WTC11 (cell line): ENCODE measurements around the gene ZNF175. TPM values are rescaled to one million over a fixed set of nuclear protein-coding genes. Genes with fewer than 3 reads are reported as not detected.
A peak's percentile ranks its signal among the peaks of the same experiment; 100 is the strongest.

Experiments
- ARID4B ChIP-seq: sonication (generic); formaldehyde crosslinking; IDR thresholded peaks from 2 replicates; pipeline ENCODE4 v1.8.0; 2023; ENCODE audit warnings: missing genetic modification reagents, mild to moderate bottlenecking, borderline replicate concordance
- ATF1 ChIP-seq: sonication (generic); formaldehyde crosslinking; IDR thresholded peaks from 2 replicates; pipeline ENCODE4 v1.8.1; 2023; ENCODE audit warnings: mild to moderate bottlenecking, moderate library complexity, missing genetic modification reagents
- CREB1 ChIP-seq: sonication (generic); formaldehyde crosslinking; IDR thresholded peaks from 2 replicates; pipeline ENCODE4 v1.8.0; 2023; ENCODE audit warnings: mild to moderate bottlenecking, missing genetic modification reagents
- CREM ChIP-seq: sonication (generic); formaldehyde crosslinking; IDR thresholded peaks from 2 replicates; pipeline ENCODE4 v1.8.1; 2022; ENCODE audit warnings: mild to moderate bottlenecking, missing genetic modification reagents, moderate library complexity
- EMX1 ChIP-seq: fragments of 250-450 bp; sonication (Bioruptor Pico); IDR thresholded peaks from 2 replicates; pipeline ENCODE4 v1.8.0; 2021; ENCODE audit warnings: mild to moderate bottlenecking
- ETV6 ChIP-seq: sonication (generic); formaldehyde crosslinking; IDR thresholded peaks from 2 replicates; pipeline ENCODE4 v1.8.1; 2022; ENCODE audit warnings: mild to moderate bottlenecking, missing genetic modification reagents
- GABPB1 ChIP-seq: sonication (generic); formaldehyde crosslinking; IDR thresholded peaks from 2 replicates; pipeline ENCODE4 v1.8.1; 2023; ENCODE audit warnings: mild to moderate bottlenecking, missing genetic modification reagents
- IRF2 ChIP-seq: sonication (generic); formaldehyde crosslinking; IDR thresholded peaks from 2 replicates; pipeline ENCODE4 v1.8.0; 2022; ENCODE audit warnings: low read depth, missing genetic modification reagents, borderline replicate concordance
- JUN ChIP-seq: sonication (generic); formaldehyde crosslinking; IDR thresholded peaks from 2 replicates; pipeline ENCODE4 v1.8.0; 2023; ENCODE audit warnings: mild to moderate bottlenecking, missing genetic modification reagents
- MLX ChIP-seq: sonication (generic); formaldehyde crosslinking; IDR thresholded peaks from 2 replicates; pipeline ENCODE4 v1.8.1; 2023; ENCODE audit warnings: mild to moderate bottlenecking, missing genetic modification reagents, moderate library complexity
- NFATC4 ChIP-seq: fragments of 250-450 bp; sonication (Bioruptor Pico); IDR thresholded peaks from 2 replicates; pipeline ENCODE4 v1.9.0; 2021; ENCODE audit warnings: mild to moderate bottlenecking
- NFE2L1 ChIP-seq: sonication (generic); formaldehyde crosslinking; IDR thresholded peaks from 2 replicates; pipeline ENCODE4 v1.8.1; 2023; ENCODE audit warnings: missing genetic modification reagents
- NFYB ChIP-seq: sonication (generic); formaldehyde crosslinking; conservative IDR thresholded peaks from 2 replicates; pipeline ENCODE4 v1.8.0; 2022; ENCODE audit warnings: low read depth, missing genetic modification reagents
- NR2C2 ChIP-seq: sonication (generic); formaldehyde crosslinking; IDR thresholded peaks from 2 replicates; pipeline ENCODE4 v1.8.0; 2022; ENCODE audit warnings: mild to moderate bottlenecking, missing genetic modification reagents
- RELA ChIP-seq: sonication (generic); formaldehyde crosslinking; IDR thresholded peaks from 2 replicates; pipeline ENCODE4 v1.8.1; 2022; ENCODE audit warnings: missing genetic modification reagents, mild to moderate bottlenecking, borderline replicate concordance
- SP1 ChIP-seq: sonication (generic); formaldehyde crosslinking; conservative IDR thresholded peaks from 2 replicates; pipeline ENCODE4 v1.8.1; 2022; ENCODE audit warnings: missing genetic modification reagents
- ZBTB21 ChIP-seq: sonication (generic); formaldehyde crosslinking; IDR thresholded peaks from 2 replicates; pipeline ENCODE4 v1.8.1; 2023; ENCODE audit warnings: mild to moderate bottlenecking, missing genetic modification reagents, borderline replicate concordance
- ZNF219 ChIP-seq: sonication (generic); formaldehyde crosslinking; IDR thresholded peaks from 2 replicates; pipeline ENCODE4 v1.8.0; 2023; ENCODE audit warnings: missing genetic modification reagents, mild to moderate bottlenecking, borderline replicate concordance
- total RNA-seq: library from RNA; stranded (reverse); gene quantifications from 3 replicates; pipeline ENCODE4 v1.2.3, GENCODE V29; 2021
- TF ChIP-seq, protein P1 (sequence below): sonication (generic); formaldehyde crosslinking; IDR thresholded peaks from 2 replicates; pipeline ENCODE4 v1.8.1; 2022; ENCODE audit warnings: missing genetic modification reagents, borderline replicate concordance
- TF ChIP-seq, protein P2 (sequence below): fragments of 200-600 bp; IDR thresholded peaks from 2 replicates; pipeline ENCODE4 v1.8.0; 2022; ENCODE audit warnings: antibody characterized with exemption
- TF ChIP-seq, protein P3 (sequence below): sonication (generic); formaldehyde crosslinking; IDR thresholded peaks from 2 replicates; pipeline ENCODE4 v1.8.1; 2023; ENCODE audit warnings: mild to moderate bottlenecking, missing genetic modification reagents
- TF ChIP-seq, protein P4 (sequence below): sonication (generic); formaldehyde crosslinking; IDR thresholded peaks from 2 replicates; pipeline ENCODE4 v1.8.0; 2022; ENCODE audit warnings: mild to moderate bottlenecking, missing genetic modification reagents
- TF ChIP-seq, protein P5 (sequence below): fragments of 250-450 bp; sonication (Bioruptor Pico); IDR thresholded peaks from 2 replicates; pipeline ENCODE4 v1.9.0; 2021; ENCODE audit warnings: mild to moderate bottlenecking, borderline replicate concordance

Gene ZNF175
- total RNA-seq, 1 experiment from 2014 or later, result 10.9 TPM

GRCh38 chr19:51593969-51594773 lies 23.1 kb downstream of the ZNF175 start (continued):
- TF ChIP-seq NFATC4 (CRISPR knock-in tag) (no peak), ZBTB21 (CRISPR knock-in tag) (no peak), CREM (CRISPR knock-in tag) (no peak), MLX (CRISPR knock-in tag) (no peak), CREB1 (CRISPR knock-in tag) (no peak), GABPB1 (CRISPR knock-in tag) (peak; percentile 24; the same call in 1 of the 2 replicates), ETV6 (CRISPR knock-in tag) (peak; percentile 41; the same call in 1 of the 2 replicates), NFYB (no peak), ARID4B (CRISPR knock-in tag) (no peak; the same call in 1 of the 2 replicates), ZNF219 (CRISPR knock-in tag) (no peak), JUN (no peak), EMX1 (CRISPR knock-in tag) (no peak), ATF1 (CRISPR knock-in tag) (no peak), NR2C2 (CRISPR knock-in tag) (no peak), IRF2 (CRISPR knock-in tag) (no peak), RELA (CRISPR knock-in tag) (no peak), NFE2L1 (0 out of 2 replicates have a peak, but pooled peaks have one; percentile 41), SP1 (peak; percentile 74)
- TF ChIP-seq, protein P1, sequence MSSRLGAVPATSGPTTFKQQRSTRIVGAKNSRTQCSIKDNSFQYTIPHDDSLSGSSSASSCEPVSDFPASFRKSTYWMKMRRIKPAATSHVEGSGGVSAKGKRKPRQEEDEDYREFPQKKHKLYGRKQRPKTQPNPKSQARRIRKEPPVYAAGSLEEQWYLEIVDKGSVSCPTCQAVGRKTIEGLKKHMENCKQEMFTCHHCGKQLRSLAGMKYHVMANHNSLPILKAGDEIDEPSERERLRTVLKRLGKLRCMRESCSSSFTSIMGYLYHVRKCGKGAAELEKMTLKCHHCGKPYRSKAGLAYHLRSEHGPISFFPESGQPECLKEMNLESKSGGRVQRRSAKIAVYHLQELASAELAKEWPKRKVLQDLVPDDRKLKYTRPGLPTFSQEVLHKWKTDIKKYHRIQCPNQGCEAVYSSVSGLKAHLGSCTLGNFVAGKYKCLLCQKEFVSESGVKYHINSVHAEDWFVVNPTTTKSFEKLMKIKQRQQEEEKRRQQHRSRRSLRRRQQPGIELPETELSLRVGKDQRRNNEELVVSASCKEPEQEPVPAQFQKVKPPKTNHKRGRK, result no peak
- TF ChIP-seq, protein P2, sequence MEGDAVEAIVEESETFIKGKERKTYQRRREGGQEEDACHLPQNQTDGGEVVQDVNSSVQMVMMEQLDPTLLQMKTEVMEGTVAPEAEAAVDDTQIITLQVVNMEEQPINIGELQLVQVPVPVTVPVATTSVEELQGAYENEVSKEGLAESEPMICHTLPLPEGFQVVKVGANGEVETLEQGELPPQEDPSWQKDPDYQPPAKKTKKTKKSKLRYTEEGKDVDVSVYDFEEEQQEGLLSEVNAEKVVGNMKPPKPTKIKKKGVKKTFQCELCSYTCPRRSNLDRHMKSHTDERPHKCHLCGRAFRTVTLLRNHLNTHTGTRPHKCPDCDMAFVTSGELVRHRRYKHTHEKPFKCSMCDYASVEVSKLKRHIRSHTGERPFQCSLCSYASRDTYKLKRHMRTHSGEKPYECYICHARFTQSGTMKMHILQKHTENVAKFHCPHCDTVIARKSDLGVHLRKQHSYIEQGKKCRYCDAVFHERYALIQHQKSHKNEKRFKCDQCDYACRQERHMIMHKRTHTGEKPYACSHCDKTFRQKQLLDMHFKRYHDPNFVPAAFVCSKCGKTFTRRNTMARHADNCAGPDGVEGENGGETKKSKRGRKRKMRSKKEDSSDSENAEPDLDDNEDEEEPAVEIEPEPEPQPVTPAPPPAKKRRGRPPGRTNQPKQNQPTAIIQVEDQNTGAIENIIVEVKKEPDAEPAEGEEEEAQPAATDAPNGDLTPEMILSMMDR, result no peak
- TF ChIP-seq, protein P3, sequence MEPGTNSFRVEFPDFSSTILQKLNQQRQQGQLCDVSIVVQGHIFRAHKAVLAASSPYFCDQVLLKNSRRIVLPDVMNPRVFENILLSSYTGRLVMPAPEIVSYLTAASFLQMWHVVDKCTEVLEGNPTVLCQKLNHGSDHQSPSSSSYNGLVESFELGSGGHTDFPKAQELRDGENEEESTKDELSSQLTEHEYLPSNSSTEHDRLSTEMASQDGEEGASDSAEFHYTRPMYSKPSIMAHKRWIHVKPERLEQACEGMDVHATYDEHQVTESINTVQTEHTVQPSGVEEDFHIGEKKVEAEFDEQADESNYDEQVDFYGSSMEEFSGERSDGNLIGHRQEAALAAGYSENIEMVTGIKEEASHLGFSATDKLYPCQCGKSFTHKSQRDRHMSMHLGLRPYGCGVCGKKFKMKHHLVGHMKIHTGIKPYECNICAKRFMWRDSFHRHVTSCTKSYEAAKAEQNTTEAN, result no peak
- TF ChIP-seq, protein P4, sequence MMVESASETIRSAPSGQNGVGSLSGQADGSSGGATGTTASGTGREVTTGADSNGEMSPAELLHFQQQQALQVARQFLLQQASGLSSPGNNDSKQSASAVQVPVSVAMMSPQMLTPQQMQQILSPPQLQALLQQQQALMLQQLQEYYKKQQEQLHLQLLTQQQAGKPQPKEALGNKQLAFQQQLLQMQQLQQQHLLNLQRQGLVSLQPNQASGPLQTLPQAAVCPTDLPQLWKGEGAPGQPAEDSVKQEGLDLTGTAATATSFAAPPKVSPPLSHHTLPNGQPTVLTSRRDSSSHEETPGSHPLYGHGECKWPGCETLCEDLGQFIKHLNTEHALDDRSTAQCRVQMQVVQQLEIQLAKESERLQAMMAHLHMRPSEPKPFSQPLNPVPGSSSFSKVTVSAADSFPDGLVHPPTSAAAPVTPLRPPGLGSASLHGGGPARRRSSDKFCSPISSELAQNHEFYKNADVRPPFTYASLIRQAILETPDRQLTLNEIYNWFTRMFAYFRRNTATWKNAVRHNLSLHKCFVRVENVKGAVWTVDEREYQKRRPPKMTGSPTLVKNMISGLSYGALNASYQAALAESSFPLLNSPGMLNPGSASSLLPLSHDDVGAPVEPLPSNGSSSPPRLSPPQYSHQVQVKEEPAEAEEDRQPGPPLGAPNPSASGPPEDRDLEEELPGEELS (CRISPR knock-in tag), result 0 out of 2 replicates have a peak, but pooled peaks have one; percentile 46
- TF ChIP-seq, protein P5, sequence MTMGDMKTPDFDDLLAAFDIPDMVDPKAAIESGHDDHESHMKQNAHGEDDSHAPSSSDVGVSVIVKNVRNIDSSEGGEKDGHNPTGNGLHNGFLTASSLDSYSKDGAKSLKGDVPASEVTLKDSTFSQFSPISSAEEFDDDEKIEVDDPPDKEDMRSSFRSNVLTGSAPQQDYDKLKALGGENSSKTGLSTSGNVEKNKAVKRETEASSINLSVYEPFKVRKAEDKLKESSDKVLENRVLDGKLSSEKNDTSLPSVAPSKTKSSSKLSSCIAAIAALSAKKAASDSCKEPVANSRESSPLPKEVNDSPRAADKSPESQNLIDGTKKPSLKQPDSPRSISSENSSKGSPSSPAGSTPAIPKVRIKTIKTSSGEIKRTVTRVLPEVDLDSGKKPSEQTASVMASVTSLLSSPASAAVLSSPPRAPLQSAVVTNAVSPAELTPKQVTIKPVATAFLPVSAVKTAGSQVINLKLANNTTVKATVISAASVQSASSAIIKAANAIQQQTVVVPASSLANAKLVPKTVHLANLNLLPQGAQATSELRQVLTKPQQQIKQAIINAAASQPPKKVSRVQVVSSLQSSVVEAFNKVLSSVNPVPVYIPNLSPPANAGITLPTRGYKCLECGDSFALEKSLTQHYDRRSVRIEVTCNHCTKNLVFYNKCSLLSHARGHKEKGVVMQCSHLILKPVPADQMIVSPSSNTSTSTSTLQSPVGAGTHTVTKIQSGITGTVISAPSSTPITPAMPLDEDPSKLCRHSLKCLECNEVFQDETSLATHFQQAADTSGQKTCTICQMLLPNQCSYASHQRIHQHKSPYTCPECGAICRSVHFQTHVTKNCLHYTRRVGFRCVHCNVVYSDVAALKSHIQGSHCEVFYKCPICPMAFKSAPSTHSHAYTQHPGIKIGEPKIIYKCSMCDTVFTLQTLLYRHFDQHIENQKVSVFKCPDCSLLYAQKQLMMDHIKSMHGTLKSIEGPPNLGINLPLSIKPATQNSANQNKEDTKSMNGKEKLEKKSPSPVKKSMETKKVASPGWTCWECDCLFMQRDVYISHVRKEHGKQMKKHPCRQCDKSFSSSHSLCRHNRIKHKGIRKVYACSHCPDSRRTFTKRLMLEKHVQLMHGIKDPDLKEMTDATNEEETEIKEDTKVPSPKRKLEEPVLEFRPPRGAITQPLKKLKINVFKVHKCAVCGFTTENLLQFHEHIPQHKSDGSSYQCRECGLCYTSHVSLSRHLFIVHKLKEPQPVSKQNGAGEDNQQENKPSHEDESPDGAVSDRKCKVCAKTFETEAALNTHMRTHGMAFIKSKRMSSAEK (CRISPR knock-in tag), result no peak
